CD4-positive, CD25-positive, alpha-beta regulatory T cell (primary cell): ENCODE results near the gene NCF2. TPM values are rescaled to one million over a fixed set of nuclear protein-coding genes. Genes with fewer than 3 reads are reported as not detected.
A peak's percentile ranks its signal among the peaks of the same experiment; 100 is the strongest.

ENCODE experiments used
- ATAC-seq, 2 donors: fragments of 150-1000 bp; cut with Tn5 transposase; one replicate each; pipeline ENCODE4 v1.10.0; 2021; ENCODE audit warnings: low read depth in 2 of 2, moderate number of reproducible peaks in 2 of 2, moderate library complexity in 1 of 2
- DNase-seq, 3 donors: peaks; one replicate each; pipeline versions ENCODE4 v3.0.0 to v3.0.0-alpha.2; 2012 to 2022; ENCODE audit warnings: mixed read lengths in 1 of 3
- H3K27ac ChIP-seq: one replicate; pipeline ENCODE4 v1.7.0; 2013; ENCODE audit warnings: mild to moderate bottlenecking, low read length; ENCODE audit not compliant: insufficient read depth, poor library complexity, severe bottlenecking
- H3K27me3 ChIP-seq: one replicate; pipeline ENCODE4 v1.7.0; 2013; ENCODE audit warnings: low read length; ENCODE audit not compliant: control insufficient read depth, insufficient read depth
- H3K36me3 ChIP-seq: one replicate; pipeline ENCODE4 v1.7.0; 2013; ENCODE audit warnings: mild to moderate bottlenecking, low read length, moderate library complexity; ENCODE audit not compliant: control insufficient read depth, insufficient read depth
- H3K4me1 ChIP-seq: 2 replicates; pipeline ENCODE4 v1.7.0; 2013; ENCODE audit warnings: mild to moderate bottlenecking, low read length; ENCODE audit not compliant: insufficient read depth, control insufficient read depth, poor library complexity, severe bottlenecking
- H3K4me3 ChIP-seq: one replicate; pipeline ENCODE4 v1.7.0; 2013; ENCODE audit warnings: low read depth, mild to moderate bottlenecking, low read length, moderate library complexity
- H3K9me3 ChIP-seq, 2 experiments: 1 replicate in 1 of 2; 2 replicates in 1 of 2; pipeline ENCODE4 v1.7.0; 2013; ENCODE audit warnings: low read length in 2 of 2, mild to moderate bottlenecking in 1 of 2, moderate library complexity in 1 of 2; ENCODE audit not compliant: control insufficient read depth in 2 of 2
- H3K27ac Mint-ChIP-seq, 3 donors: one replicate each; pipeline ENCODE4 v1.8.0; 2020 to 2022; ENCODE audit warnings: mild to moderate bottlenecking in 3 of 3, mixed read lengths in 3 of 3, moderate library complexity in 2 of 3
- H3K27me3 Mint-ChIP-seq: one replicate; pipeline ENCODE4 v1.8.0; 2022; ENCODE audit warnings: mild to moderate bottlenecking, mixed read lengths
- H3K36me3 Mint-ChIP-seq: one replicate; pipeline ENCODE4 v1.8.0; 2020; ENCODE audit warnings: mixed read lengths
- H3K4me1 Mint-ChIP-seq, 4 donors: one replicate each; pipeline ENCODE4 v1.8.0; 2020 to 2022; ENCODE audit warnings: mixed read lengths in 4 of 4, mild to moderate bottlenecking in 1 of 4
- H3K4me3 Mint-ChIP-seq, 4 donors: one replicate each; pipeline ENCODE4 v1.8.0; 2020 to 2022; ENCODE audit warnings: mild to moderate bottlenecking in 4 of 4, mixed read lengths in 4 of 4, moderate library complexity in 3 of 4
- H3K9me3 Mint-ChIP-seq, 7 donors: one replicate each; pipeline ENCODE4 v1.8.0; 2020 to 2022; ENCODE audit warnings: mixed read lengths in 7 of 7, mild to moderate bottlenecking in 3 of 7, moderate library complexity in 2 of 7
- polyA plus RNA-seq, 4 donors: library from polyadenylated mRNA; unstranded; fragments of 300-500 nt; fragmentation: Illumina TruSeq; gene quantifications; one replicate each; pipeline ENCODE4 v1.2.3, GENCODE V29; 2021
- total RNA-seq: library from RNA; stranded (reverse); gene quantifications from one replicate; pipeline ENCODE4 v1.2.3, GENCODE V29; 2022

Gene NCF2
- total and polyA plus RNA-seq, 5 donors from 2014 or later, result 2.8 to 20.0 (median 7.8) TPM

DNA sequence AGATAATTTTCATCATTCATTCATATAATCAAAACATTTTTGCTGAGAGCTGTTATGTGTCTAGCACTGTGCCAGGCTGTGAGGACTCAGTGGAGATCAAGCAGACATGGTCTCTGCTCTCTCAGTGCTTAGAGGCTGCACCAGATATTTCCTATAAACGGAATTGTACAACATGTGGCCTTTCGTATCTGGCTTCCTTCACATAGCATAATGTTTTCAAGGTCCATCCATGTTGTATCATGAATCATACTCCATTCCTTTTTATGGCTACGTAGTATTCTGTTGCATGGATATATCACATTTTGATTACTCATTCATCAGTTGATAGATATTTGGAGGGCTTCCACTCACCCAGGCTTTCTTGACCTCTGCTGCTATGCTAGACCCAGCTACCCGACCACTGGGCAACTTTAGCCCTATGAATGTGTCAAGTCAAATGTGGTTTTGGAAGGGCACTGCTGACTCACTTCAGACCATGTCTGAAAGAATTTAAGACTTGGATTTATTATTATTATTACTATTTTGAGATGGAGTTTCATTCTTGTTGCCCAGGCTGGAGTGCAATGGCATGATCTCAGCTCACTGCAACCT is 18.5 kb downstream of the NCF2 start:
- Mint-ChIP-seq H3K27ac (no peak overlapping the region), H3K4me3 (no peak overlapping the region), H3K27me3 (no peaks in the 10 kb centered on the region), H3K9me3 (peaks cover 0 to 1% (median 0%) of the 10 kb centered on the region in 7 donors), H3K4me1 (peaks cover 0 to 2% (median 0%) of the 10 kb centered on the region in 4 donors), H3K36me3 (no peaks in the 10 kb centered on the region)
- no peak for ATAC-seq
- no peaks in the 10 kb centered on the region for H3K27me3 ChIP-seq
- H3K4me3 ChIP-seq, result no peak overlapping the region
- H3K9me3 ChIP-seq, result no peaks in the 10 kb centered on the region
- no peaks in the 10 kb centered on the region for H3K36me3 ChIP-seq
- no peak for DNase-seq
- no peak overlapping the region for H3K27ac ChIP-seq
- H3K4me1 ChIP-seq, result no peaks in the 10 kb centered on the region

DNA sequence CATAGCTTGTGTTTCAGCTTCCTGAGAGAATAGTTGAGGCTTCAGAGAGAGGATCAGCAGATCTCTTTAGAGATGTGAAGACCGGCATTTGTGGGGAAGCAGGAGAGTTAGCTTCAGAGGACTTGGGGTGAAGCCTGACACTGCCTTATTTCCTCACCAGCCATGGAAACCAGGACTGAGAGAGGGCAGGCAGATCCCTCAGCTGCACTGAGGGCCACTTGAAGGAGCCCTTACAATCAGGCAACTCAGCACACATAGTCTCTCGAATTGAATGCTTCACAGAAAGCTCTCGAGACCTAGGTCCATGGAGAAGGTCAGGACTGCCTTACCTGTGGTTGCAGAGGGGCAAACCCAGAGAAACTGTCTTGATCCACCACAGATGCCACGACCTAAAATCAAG is 19.8 kb downstream of the NCF2 start:
- Histone ChIP-seq H3K36me3 (no peaks in the 10 kb centered on the region), H3K4me1 (no peaks in the 10 kb centered on the region), H3K27ac (no peak overlapping the region), H3K4me3 (no peak overlapping the region), H3K27me3 (no peaks in the 10 kb centered on the region), H3K9me3 (no peaks in the 10 kb centered on the region)
- no peaks in the 10 kb centered on the region for H3K27me3 Mint-ChIP-seq
- H3K4me1 Mint-ChIP-seq, result no peaks in the 10 kb centered on the region
- H3K27ac Mint-ChIP-seq, result no peak overlapping the region
- no peak overlapping the region for H3K4me3 Mint-ChIP-seq
- H3K9me3 Mint-ChIP-seq, result peaks cover 0 to 1% (median 0%) of the 10 kb centered on the region in 7 donors
- H3K36me3 Mint-ChIP-seq, result no peaks in the 10 kb centered on the region
- no peak for DNase-seq
- no peak for ATAC-seq

DNA sequence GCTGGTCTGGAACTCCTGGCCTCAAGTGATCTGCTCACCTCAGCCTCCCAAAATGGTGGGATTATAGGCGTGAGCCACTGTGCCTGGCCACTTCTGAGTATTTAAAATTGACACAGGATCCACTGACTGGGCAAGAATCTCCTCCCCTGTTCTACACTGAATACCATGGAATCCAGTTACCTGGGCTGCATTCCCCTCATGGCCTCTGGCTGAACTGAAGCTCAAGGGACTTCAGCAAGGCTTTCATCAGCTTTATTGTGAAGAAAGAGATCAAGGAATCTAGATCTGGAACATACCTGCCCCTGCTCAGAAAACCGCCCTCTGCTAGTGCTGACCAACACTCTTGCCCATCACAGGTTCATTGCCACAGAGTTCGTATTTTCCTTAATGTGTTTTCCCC is 20.5 kb downstream of the NCF2 start:
- H3K36me3 Mint-ChIP-seq, result no peaks in the 10 kb centered on the region
- H3K9me3 Mint-ChIP-seq, result peaks cover 0 to 1% (median 0%) of the 10 kb centered on the region in 7 donors

DNA sequence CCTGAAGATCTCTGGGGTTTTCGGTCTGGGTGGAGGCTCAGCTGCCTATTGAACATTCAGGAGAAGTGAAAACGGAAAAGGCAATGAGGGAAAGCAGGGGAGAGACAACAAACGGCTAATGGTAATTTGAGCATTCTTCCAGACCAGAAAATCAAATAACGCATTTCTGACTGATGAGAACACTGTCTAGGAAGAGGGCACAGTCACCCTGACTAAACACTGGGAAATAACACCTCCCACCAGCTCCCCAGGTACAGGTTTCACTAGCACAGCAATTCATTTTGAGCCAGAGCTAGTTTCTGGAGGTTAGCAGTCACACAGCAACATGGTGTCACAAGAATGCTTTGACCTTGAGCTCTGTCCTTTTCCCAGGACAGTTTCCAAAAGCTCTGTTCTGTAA is 21.1 kb downstream of the NCF2 start:
- H3K36me3 Mint-ChIP-seq, result no peaks in the 10 kb centered on the region
- ATAC-seq, result no peak
- peaks cover 0 to 1% (median 0%) of the 10 kb centered on the region in 7 donors for H3K9me3 Mint-ChIP-seq
- H3K4me1 ChIP-seq, result no peaks in the 10 kb centered on the region
- H3K27ac Mint-ChIP-seq, result no peak overlapping the region
- no peak overlapping the region for H3K27ac ChIP-seq
- H3K4me3 Mint-ChIP-seq, result no peak overlapping the region
- no peaks in the 10 kb centered on the region for H3K9me3 ChIP-seq
- no peaks in the 10 kb centered on the region for H3K27me3 Mint-ChIP-seq
- no peaks in the 10 kb centered on the region for H3K4me1 Mint-ChIP-seq
- no peak overlapping the region for H3K4me3 ChIP-seq
- no peak for DNase-seq
- no peaks in the 10 kb centered on the region for H3K36me3 ChIP-seq
- H3K27me3 ChIP-seq, result no peaks in the 10 kb centered on the region

More for the DNA sequence above, 20.5 kb downstream of the NCF2 start:
- no peaks in the 10 kb centered on the region for H3K36me3 ChIP-seq
- ATAC-seq (no peak), DNase-seq (no peak)
- H3K4me1 ChIP-seq, result no peaks in the 10 kb centered on the region
- no peaks in the 10 kb centered on the region for H3K9me3 ChIP-seq
- no peak overlapping the region for H3K27ac Mint-ChIP-seq
- H3K4me3 Mint-ChIP-seq, result no peak overlapping the region
- H3K27me3 ChIP-seq, result no peaks in the 10 kb centered on the region
- no peaks in the 10 kb centered on the region for H3K27me3 Mint-ChIP-seq
- H3K4me1 Mint-ChIP-seq, result no peaks in the 10 kb centered on the region
- H3K27ac ChIP-seq, result no peak overlapping the region
- no peak overlapping the region for H3K4me3 ChIP-seq

DNA sequence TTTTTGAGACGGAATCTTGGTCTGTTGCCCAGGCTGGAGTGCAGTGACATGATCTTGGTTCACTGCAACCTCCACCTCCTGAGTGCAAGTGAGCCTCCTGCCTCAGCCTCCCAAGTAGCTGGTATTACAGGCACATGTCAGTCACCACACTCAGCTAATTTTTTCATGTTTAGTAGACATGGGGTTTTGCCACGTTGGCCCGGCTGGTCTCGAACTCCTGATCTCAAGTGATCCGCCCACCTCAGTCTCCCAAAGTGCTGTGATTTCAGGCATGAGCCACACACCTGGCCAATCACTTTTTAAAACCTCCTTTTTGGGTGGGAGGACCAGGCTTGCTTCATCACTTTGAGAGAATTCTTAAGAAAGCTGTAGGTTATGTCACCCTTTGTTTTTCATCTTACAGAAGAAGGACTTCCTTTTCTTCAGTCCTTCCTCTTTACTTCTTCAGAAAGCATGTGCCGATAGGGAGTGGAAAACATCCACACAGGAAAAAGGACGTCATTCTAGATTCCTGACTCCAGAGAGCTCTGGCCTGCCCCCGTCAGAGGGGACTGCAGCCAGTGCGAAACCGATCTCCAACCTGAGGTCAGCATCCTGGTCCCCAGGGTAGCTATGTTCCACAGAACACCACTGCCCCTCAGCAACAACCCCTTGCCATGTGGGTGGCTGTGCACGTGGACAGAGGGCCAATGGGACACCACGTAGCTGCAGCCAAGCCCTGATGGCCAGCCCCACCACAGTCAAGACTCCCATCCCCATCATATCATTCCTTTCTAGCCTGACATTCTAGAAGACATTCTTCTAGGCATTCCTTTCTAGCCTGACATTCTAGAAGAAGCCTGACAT is 21.9 kb downstream of the NCF2 start:
- H3K27me3 Mint-ChIP-seq, result no peaks in the 10 kb centered on the region
- H3K27ac ChIP-seq, result no peak overlapping the region
- peak overlapping the region in 1 of 3 donors; percentile 42 for H3K27ac Mint-ChIP-seq

DNA sequence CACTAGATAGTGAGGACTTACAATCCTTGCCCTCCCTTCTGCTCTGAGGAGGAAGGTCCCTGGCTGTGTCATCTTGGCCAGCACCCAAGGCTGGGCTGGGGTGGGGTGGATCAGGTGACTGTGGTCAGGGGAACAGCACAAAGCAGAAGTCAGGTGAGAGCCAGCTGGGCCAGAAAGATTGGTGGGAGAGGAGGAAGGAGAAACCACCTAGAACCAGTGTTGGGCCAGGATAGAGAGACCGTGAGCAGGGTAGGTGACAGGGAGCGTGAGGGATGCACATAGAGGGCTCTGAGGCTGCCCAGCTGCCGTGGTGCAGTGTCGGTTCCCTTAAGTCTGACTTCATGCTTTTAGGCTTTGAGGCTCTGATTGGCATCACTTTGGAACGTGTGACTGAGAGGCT is 22.7 kb downstream of the NCF2 start:
- H3K4me1 ChIP-seq, result no peaks in the 10 kb centered on the region
- no peaks in the 10 kb centered on the region for H3K4me1 Mint-ChIP-seq
- H3K9me3 ChIP-seq, result no peaks in the 10 kb centered on the region
- no peak overlapping the region for H3K4me3 ChIP-seq
- no peaks in the 10 kb centered on the region for H3K27me3 Mint-ChIP-seq
- peak in 1 of 3 donors; percentile 16 for DNase-seq
- H3K27me3 ChIP-seq, result no peaks in the 10 kb centered on the region
- ATAC-seq, result peak in 1 of 2 donors; percentile 26
- no peak overlapping the region for H3K4me3 Mint-ChIP-seq
- H3K9me3 Mint-ChIP-seq, result peaks cover 0 to 1% (median 0%) of the 10 kb centered on the region in 7 donors
- no peak overlapping the region for H3K27ac ChIP-seq
- no peaks in the 10 kb centered on the region for H3K36me3 Mint-ChIP-seq
- no peaks in the 10 kb centered on the region for H3K36me3 ChIP-seq
- peak overlapping the region in 1 of 3 donors; percentile 89 for H3K27ac Mint-ChIP-seq

More for the DNA sequence above, 21.9 kb downstream of the NCF2 start:
- no peaks in the 10 kb centered on the region for H3K4me1 Mint-ChIP-seq
- no peak for ATAC-seq
- Histone ChIP-seq H3K36me3 (no peaks in the 10 kb centered on the region), H3K4me1 (no peaks in the 10 kb centered on the region), H3K27me3 (no peaks in the 10 kb centered on the region), H3K4me3 (no peak overlapping the region), H3K9me3 (no peaks in the 10 kb centered on the region)
- peak overlapping the region in 1 of 4 donors; percentile 35 for H3K4me3 Mint-ChIP-seq
- DNase-seq, result no peak
- no peaks in the 10 kb centered on the region for H3K36me3 Mint-ChIP-seq
- H3K9me3 Mint-ChIP-seq, result peaks cover 0 to 1% (median 0%) of the 10 kb centered on the region in 7 donors

DNA sequence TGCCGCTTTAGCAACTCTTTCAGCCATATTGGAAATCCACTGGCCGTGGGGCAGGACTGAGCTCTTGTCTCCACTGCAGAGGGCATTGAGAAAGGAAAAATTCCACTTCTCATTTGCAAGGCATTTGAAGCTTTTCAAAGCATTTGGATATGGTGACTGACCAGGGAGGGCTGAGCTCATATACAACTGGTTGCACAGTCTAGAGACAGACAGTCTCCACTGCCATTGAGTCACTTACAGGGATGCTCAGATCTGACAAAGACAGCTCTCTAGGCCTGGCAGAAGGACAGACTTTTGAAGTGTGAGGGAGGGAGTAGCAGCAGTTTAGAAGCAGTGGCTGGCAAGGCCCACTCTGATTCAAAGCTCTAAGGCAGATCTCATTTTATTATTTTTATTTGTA is 24.2 kb downstream of the NCF2 start:
- no peaks in the 10 kb centered on the region for H3K27me3 ChIP-seq
- H3K9me3 ChIP-seq, result no peaks in the 10 kb centered on the region
- H3K4me1 ChIP-seq, result no peaks in the 10 kb centered on the region
- ATAC-seq, result no peak
- Mint-ChIP-seq H3K4me1 (no peaks in the 10 kb centered on the region), H3K27me3 (no peaks in the 10 kb centered on the region), H3K4me3 (no peak overlapping the region), H3K27ac (no peak overlapping the region), H3K9me3 (peaks cover 0 to 1% (median 0%) of the 10 kb centered on the region in 7 donors), H3K36me3 (no peaks in the 10 kb centered on the region)
- H3K36me3 ChIP-seq, result peaks cover 2% of the 10 kb centered on the region
- no peak overlapping the region for H3K4me3 ChIP-seq
- no peak overlapping the region for H3K27ac ChIP-seq
- DNase-seq, result no peak
